ACHN (cell line): Measurements from ENCODE around the gene PLCD3.
A peak's percentile ranks its signal among the peaks of the same experiment; 100 is the strongest.

Experiments used
- DNase-seq: peaks from one replicate; pipeline ENCODE4 v3.0.0-alpha.2; 2015
- in situ Hi-C: cut with HindIII; loops from 2 replicates; pipeline ENCODE4 v1.10.0; 2017; ENCODE audit warnings: low sequenced_read_pairs, low pct_ligation_motif_present, low pct_unique_long_range_greater_than_20kb

Gene PLCD3

GRCh38 chr17:45132320-45132571, at the start of gene PLCD3:
TSS of gene PLCD3 (minus strand) at chr17:45132515. CDS start at chr17:45132410, 105 bp downstream.
- DNase-seq = no peak
- in situ Hi-C loops = no loop called here

- in situ Hi-C loops = no loop called here
- DNase-seq = no peak
Measured at GRCh38 chr17:45177563-45177962, 45.2 kb upstream of the PLCD3 start.

GRCh38 chr17:45175759-45176115, 43.4 kb upstream of the PLCD3 start:
- in situ Hi-C loops = no loop called here
- no peak for DNase-seq

- peak; percentile 97 for DNase-seq
- in situ Hi-C loops = no loop called here
Measured at GRCh38 chr17:45172541-45173286, 40.4 kb upstream of the PLCD3 start.

- no peak for DNase-seq
- in situ Hi-C loops = no loop called here
Measured at GRCh38 chr17:45172232-45172540, 39.9 kb upstream of the PLCD3 start.

GRCh38 chr17:45171338-45172231, 39.3 kb upstream of the PLCD3 start:
- in situ Hi-C loops = no loop called here
- peak; percentile 70 for DNase-seq

GRCh38 chr17:45170931-45171337, 38.6 kb upstream of the PLCD3 start:
- peak; percentile 33 for DNase-seq
- in situ Hi-C loops = no loop called here

GRCh38 chr17:45170280-45170930, 38.1 kb upstream of the PLCD3 start:
- in situ Hi-C loops = no loop called here

GRCh38 chr17:45168991-45169752, 36.9 kb upstream of the PLCD3 start:
- in situ Hi-C loops = no loop called here
- DNase-seq = no peak

More at GRCh38 chr17:45170280-45170930, 38.1 kb upstream of the PLCD3 start:
- no peak for DNase-seq

GRCh38 chr17:45164734-45165269, 32.5 kb upstream of the PLCD3 start:
- no peak for DNase-seq
- in situ Hi-C loops = no loop called here

GRCh38 chr17:45162025-45162687, 29.8 kb upstream of the PLCD3 start:
- DNase-seq = no peak
- in situ Hi-C loops = no loop called here

- peak; percentile 100 for DNase-seq
- in situ Hi-C loops = no loop called here
Measured at GRCh38 chr17:45161288-45162024, 29.1 kb upstream of the PLCD3 start, which contains the start of gene HEXIM2. TSS of gene HEXIM2 (plus strand) at chr17:45161875. CDS start at chr17:45162794, 919 bp downstream.

- in situ Hi-C loops = no loop called here
- DNase-seq = peak; percentile 72
Measured at GRCh38 chr17:45160447-45161287, 28.4 kb upstream of the PLCD3 start.

- in situ Hi-C loops = no loop called here
- DNase-seq = no peak
Measured at GRCh38 chr17:45156242-45156641, 23.9 kb upstream of the PLCD3 start.

GRCh38 chr17:45155483-45155882, 23.2 kb upstream of the PLCD3 start:
- in situ Hi-C loops = no loop called here
- no peak for DNase-seq

- no peak for DNase-seq
- in situ Hi-C loops = no loop called here
Measured at GRCh38 chr17:45155029-45155428, 22.7 kb upstream of the PLCD3 start.
